ENCODE data around the gene USP2.

The USP2 gene

GRCh38 chr11:119340335-119341221 is 40.9 kb downstream of the USP2 start, which contains the start of gene C1QTNF5:
Gene C1QTNF5, minus strand, starts transcription at chr11:119340883. Its CDS starts 486 bp downstream, at chr11:119340397.
- Histone ChIP-seq H3K4me1 (peaks cover 0 to 55% (median 38%) of the 10 kb centered on the region in 4 donors), H3K4me3 (peak within 1 kb of the TSS; percentile 70 to 80), H3K36me3 (peaks cover 0 to 13% (median 0%) of the 10 kb centered on the region in 3 donors), H3K27ac (peak within 1 kb of the TSS; percentile 92 to 93), H3K27me3 (no peaks in the 10 kb centered on the region), H3K9me3 (no peaks in the 10 kb centered on the region)
- DNase-seq = peak; percentile 93 to 95
- no peak for TF ChIP-seq CTCF (IDR thresholded peaks at IDR 0.05)
- intact Hi-C loops (cut with DNase I; ENCODE audit: low total_unique reads) = no loop called here

- peak; percentile 92 to 93 for TF ChIP-seq CTCF (IDR thresholded peaks at IDR 0.05)
- peaks cover 0 to 63% (median 46%) of the 10 kb centered on the region in 4 donors for H3K4me1 ChIP-seq
- peak; percentile 61 to 84 for DNase-seq
- H3K9me3 ChIP-seq = no peaks in the 10 kb centered on the region
- intact Hi-C loops (cut with DNase I; ENCODE audit: low total_unique reads) = no loop called here
- peaks cover 0 to 13% (median 0%) of the 10 kb centered on the region in 3 donors for H3K36me3 ChIP-seq
- H3K27ac ChIP-seq = peak overlapping the region; percentile 92 to 93
- H3K27me3 ChIP-seq = no peaks in the 10 kb centered on the region
- H3K4me3 ChIP-seq = peak overlapping the region; percentile 70 to 80
Observed at GRCh38 chr11:119339589-119340334, 41.7 kb downstream of the USP2 start.

- TF ChIP-seq CTCF (IDR thresholded peaks at IDR 0.05) = no peak
- H3K27me3 ChIP-seq = no peaks in the 10 kb centered on the region
- H3K36me3 ChIP-seq = peaks cover 0 to 13% (median 0%) of the 10 kb centered on the region in 3 donors
- peak in 1 of 2 donors; percentile 76 for DNase-seq
- H3K9me3 ChIP-seq = no peaks in the 10 kb centered on the region
- intact Hi-C loops (cut with DNase I; ENCODE audit: low total_unique reads) = no loop called here
- peak overlapping the region; percentile 92 to 93 for H3K27ac ChIP-seq
- H3K4me1 ChIP-seq = peaks cover 0 to 65% (median 47%) of the 10 kb centered on the region in 4 donors
- peak overlapping the region; percentile 70 to 80 for H3K4me3 ChIP-seq
Observed at GRCh38 chr11:119338965-119339588, 42.4 kb downstream of the USP2 start.

DNA sequence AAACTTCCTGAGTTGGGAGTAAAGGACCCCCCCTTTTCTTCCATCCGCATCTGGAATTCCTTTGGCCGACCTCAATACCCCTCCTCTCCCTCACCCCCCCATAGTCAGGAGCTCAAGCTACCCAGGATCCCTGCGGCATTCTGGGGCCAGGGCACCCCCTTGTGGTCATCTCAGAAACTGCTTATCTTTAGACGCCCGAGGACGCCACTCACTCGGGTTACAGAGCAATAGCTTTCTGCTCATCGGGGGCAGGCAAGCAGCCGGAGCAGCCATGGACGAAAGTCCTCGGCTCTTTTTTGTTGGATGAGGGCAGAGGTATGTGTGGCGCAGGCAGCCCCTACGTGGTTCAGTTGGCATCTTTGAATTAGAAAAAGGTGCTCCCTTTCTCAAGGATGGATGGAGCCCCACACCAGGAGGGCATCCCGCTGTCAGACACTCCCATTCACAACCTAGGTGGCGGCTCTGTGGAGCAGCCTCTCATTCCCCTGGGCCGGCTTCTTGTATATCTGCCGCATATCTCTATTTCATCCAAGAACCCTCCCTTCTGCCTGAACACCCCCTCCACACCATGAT is 43.1 kb downstream of the USP2 start:
- intact Hi-C loops (cut with DNase I; ENCODE audit: low total_unique reads) = no loop called here
- peak overlapping the region; percentile 92 to 93 for H3K27ac ChIP-seq

More for the DNA sequence above, 43.1 kb downstream of the USP2 start:
- DNase-seq = peak; percentile 66 to 87
- H3K36me3 ChIP-seq = peaks cover 0 to 13% (median 0%) of the 10 kb centered on the region in 3 donors
- peak overlapping the region; percentile 70 to 80 for H3K4me3 ChIP-seq
- H3K4me1 ChIP-seq = peaks cover 0 to 71% (median 50%) of the 10 kb centered on the region in 4 donors
- no peaks in the 10 kb centered on the region for H3K9me3 ChIP-seq
- H3K27me3 ChIP-seq = no peaks in the 10 kb centered on the region
- TF ChIP-seq CTCF (IDR thresholded peaks at IDR 0.05) = peak; percentile 84 to 91
